SU-DHL-6 (cell line): Measurements from ENCODE around the gene ADCY10.
"Not testable (repeated sequence)": the region's sequence is repeated elsewhere in the genome, so short reads cannot be mapped to it uniquely, and the experiment has no call there.

Experiments used
- H2AFZ ChIP-seq: fragments of 200-600 bp; sonication (generic); 2 replicates; pipeline ENCODE4 v1.6.1; 2014; ENCODE audit warnings: low read depth, mild to moderate bottlenecking, moderate library complexity, mixed read lengths, antibody characterized with exemption, low read length; ENCODE audit not compliant: severe bottlenecking
- H3F3A ChIP-seq: fragments of 200-600 bp; shearing (Covaris generic); 2 replicates; pipeline ENCODE4 v1.6.0; 2016; ENCODE audit warnings: antibody characterized with exemption, mild to moderate bottlenecking; ENCODE audit not compliant: insufficient read depth
- H3K27ac ChIP-seq: fragments of 200-600 bp; sonication (generic); 2 replicates; pipeline ENCODE4 v1.5.1; 2016; ENCODE audit warnings: low read depth, mild to moderate bottlenecking, low read length, moderate library complexity, mixed read lengths
- H3K27me3 ChIP-seq: fragments of 200-600 bp; sonication (generic), shearing (Covaris generic); 2 replicates; pipeline ENCODE4 v1.6.0; 2014; ENCODE audit warnings: mild to moderate bottlenecking, low read length
- H3K36me3 ChIP-seq: fragments of 200-600 bp; sonication (generic); 2 replicates; pipeline ENCODE4 v1.6.1; 2014; ENCODE audit warnings: mild to moderate bottlenecking, low read length, mixed read lengths
- H3K4me2 ChIP-seq: fragments of 300-600, 200-600 bp; shearing (Covaris generic), sonication (generic); 2 replicates; pipeline ENCODE4 v1.6.0; 2014; ENCODE audit warnings: low read length, low read depth, mild to moderate bottlenecking; ENCODE audit not compliant: poor library complexity, severe bottlenecking
- H3K4me3 ChIP-seq: fragments of 200-600 bp; sonication (generic); 2 replicates; pipeline ENCODE4 v1.5.1; 2014; ENCODE audit warnings: antibody characterized with exemption, low read length, mild to moderate bottlenecking, mixed read lengths; ENCODE audit not compliant: insufficient read depth, poor library complexity, severe bottlenecking
- H3K79me2 ChIP-seq: fragments of 200-600 bp; sonication (generic); 2 replicates; pipeline ENCODE4 v1.6.1; 2014; ENCODE audit warnings: mild to moderate bottlenecking, low read length, moderate library complexity; ENCODE audit not compliant: insufficient read depth
- H3K9ac ChIP-seq: fragments of 200-600 bp; sonication (generic); 2 replicates; pipeline ENCODE4 v1.7.0; 2014; ENCODE audit warnings: mild to moderate bottlenecking, low read length
- H3K9me2 ChIP-seq: fragments of 200-600 bp; sonication (generic); replicated peaks from 2 replicates; pipeline ENCODE4 v1.6.1; 2014; ENCODE audit warnings: low read length; ENCODE audit not compliant: insufficient read depth
- H3K9me3 ChIP-seq: fragments of 200-600 bp; sonication (generic); 2 replicates; pipeline ENCODE4 v1.6.1; 2014; ENCODE audit warnings: low read length, mixed read lengths; ENCODE audit not compliant: insufficient read depth
- H4K20me1 ChIP-seq: fragments of 200-600 bp; sonication (generic); 2 replicates; pipeline ENCODE4 v1.6.1; 2014; ENCODE audit warnings: low read depth, mild to moderate bottlenecking, antibody characterized with exemption, low read length, moderate library complexity, mixed read lengths
- EZH2phosphoT487 ChIP-seq: fragments of 200-600 bp; sonication (generic), shearing (Covaris generic); conservative IDR thresholded peaks from 2 replicates; pipeline ENCODE4 v1.6.1; 2018; ENCODE audit warnings: mild to moderate bottlenecking, antibody characterized with exemption, low read length, moderate library complexity, mixed read lengths
- TF ChIP-seq, protein P1 (sequence below): fragments of 200-600 bp; sonication (generic); IDR thresholded peaks from one replicate; pipeline ENCODE4 v1.5.1; 2017; ENCODE audit warnings: antibody characterized with exemption, mild to moderate bottlenecking, low read length, moderate library complexity; ENCODE audit not compliant: insufficient read depth, poor library complexity, severe bottlenecking

ADCY10 gene

GRCh38 chr1:167836197-167836596, 77.7 kb downstream of the ADCY10 start:
- Histone ChIP-seq H3K36me3 (no peaks in the 10 kb centered on the region), H3K9me2 (no peaks in the 10 kb centered on the region), H3K4me3 (no peak overlapping the region), H2AFZ (no peak overlapping the region), H3K9me3 (no peaks in the 10 kb centered on the region), H3F3A (no peaks in the 10 kb centered on the region), H4K20me1 (no peaks in the 10 kb centered on the region), H3K27ac (no peak overlapping the region), H3K4me2 (no peak overlapping the region), H3K9ac (no peak overlapping the region), H3K79me2 (no peaks in the 10 kb centered on the region), H3K27me3 (no peaks in the 10 kb centered on the region)
- no peak for TF ChIP-seq EZH2phosphoT487
- TF ChIP-seq, protein P1, sequence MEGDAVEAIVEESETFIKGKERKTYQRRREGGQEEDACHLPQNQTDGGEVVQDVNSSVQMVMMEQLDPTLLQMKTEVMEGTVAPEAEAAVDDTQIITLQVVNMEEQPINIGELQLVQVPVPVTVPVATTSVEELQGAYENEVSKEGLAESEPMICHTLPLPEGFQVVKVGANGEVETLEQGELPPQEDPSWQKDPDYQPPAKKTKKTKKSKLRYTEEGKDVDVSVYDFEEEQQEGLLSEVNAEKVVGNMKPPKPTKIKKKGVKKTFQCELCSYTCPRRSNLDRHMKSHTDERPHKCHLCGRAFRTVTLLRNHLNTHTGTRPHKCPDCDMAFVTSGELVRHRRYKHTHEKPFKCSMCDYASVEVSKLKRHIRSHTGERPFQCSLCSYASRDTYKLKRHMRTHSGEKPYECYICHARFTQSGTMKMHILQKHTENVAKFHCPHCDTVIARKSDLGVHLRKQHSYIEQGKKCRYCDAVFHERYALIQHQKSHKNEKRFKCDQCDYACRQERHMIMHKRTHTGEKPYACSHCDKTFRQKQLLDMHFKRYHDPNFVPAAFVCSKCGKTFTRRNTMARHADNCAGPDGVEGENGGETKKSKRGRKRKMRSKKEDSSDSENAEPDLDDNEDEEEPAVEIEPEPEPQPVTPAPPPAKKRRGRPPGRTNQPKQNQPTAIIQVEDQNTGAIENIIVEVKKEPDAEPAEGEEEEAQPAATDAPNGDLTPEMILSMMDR, result no peak

DNA sequence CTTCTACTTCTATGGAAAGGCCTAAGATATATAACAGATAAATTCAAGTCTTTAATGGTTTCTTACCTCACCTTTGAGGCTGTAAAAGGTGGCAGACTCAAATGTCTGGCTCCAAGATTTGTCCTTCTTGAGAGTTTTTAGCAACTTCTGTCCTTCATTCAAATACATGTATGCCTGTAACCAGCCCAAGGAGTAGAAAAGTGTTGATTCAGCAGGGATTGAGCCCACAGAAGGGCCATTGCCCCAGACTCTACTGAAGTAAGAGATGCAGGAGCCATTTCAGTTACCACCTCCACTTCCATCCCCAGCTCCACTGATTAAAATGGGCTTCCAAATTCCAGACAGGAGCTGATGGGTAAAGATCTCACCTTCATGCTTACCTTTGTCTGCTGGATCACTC, 80.0 kb downstream of the ADCY10 start:
- no peaks in the 10 kb centered on the region for H3K27me3 ChIP-seq
- TF ChIP-seq, protein P1, result no peak
- TF ChIP-seq EZH2phosphoT487, result no peak
- H4K20me1 ChIP-seq, result no peaks in the 10 kb centered on the region
- H3K4me2 ChIP-seq, result no peak overlapping the region
- no peak overlapping the region for H3K9ac ChIP-seq
- no peaks in the 10 kb centered on the region for H3K9me3 ChIP-seq
- no peak overlapping the region for H3K4me3 ChIP-seq
- H3K9me2 ChIP-seq, result no peaks in the 10 kb centered on the region
- H2AFZ ChIP-seq, result no peak overlapping the region
- no peaks in the 10 kb centered on the region for H3K79me2 ChIP-seq
- no peaks in the 10 kb centered on the region for H3F3A ChIP-seq
- H3K36me3 ChIP-seq, result no peaks in the 10 kb centered on the region
- no peak overlapping the region for H3K27ac ChIP-seq

DNA sequence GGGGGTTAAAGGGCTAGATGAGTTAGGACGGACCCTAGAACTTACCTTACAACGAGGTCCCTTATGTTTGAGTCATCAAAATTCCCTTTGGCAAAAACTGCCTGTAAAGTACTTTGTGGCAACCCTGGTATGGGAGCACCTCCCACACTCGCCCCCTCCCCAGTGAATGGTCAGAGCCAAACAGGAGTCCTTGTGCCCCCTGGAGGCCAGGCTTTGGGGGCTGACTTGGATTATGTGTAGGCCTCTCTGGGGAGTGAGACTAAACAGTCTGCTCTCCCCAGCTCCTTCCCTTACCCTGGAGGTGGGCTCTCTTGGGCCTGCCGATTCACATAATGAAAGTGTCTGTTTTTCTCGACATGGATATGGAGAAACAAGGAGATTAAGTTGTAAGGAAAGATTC, 81.2 kb downstream of the ADCY10 start:
- Histone ChIP-seq H3K4me2 (no peak overlapping the region), H3K4me3 (no peak overlapping the region), H3K27ac (no peak overlapping the region), H2AFZ (no peak overlapping the region), H4K20me1 (no peaks in the 10 kb centered on the region), H3K36me3 (no peaks in the 10 kb centered on the region), H3K9me2 (no peaks in the 10 kb centered on the region), H3F3A (no peaks in the 10 kb centered on the region), H3K79me2 (no peaks in the 10 kb centered on the region), H3K27me3 (no peaks in the 10 kb centered on the region), H3K9me3 (no peaks in the 10 kb centered on the region), H3K9ac (no peak overlapping the region)
- TF ChIP-seq EZH2phosphoT487, result no peak
- TF ChIP-seq, protein P1, result no peak

DNA sequence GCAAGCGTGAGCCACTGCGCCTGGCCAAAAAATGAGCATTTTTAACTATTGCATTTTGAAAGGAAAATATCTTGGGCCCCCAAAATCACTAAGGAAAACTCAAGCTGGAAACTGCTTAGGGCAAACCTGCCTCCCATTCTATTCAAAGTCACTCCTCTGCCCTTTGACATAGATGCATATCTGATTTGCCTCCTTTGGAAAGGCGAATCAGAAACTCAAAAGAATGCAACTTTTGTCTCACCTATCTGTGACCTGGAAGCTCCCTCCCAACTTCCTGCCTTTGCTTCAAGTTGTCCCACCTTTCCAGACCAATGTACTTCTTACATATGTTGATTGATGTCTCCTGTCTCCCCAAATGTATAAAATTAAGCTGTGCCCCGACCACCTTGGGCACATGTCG, 83.3 kb downstream of the ADCY10 start:
- not testable (repeated sequence) for H3K9ac ChIP-seq, H3F3A ChIP-seq, H3K9me3 ChIP-seq, H3K27ac ChIP-seq, H3K4me3 ChIP-seq, H4K20me1 ChIP-seq, H3K9me2 ChIP-seq, H3K79me2 ChIP-seq, H2AFZ ChIP-seq, H3K4me2 ChIP-seq, H3K36me3 ChIP-seq, H3K27me3 ChIP-seq
